ENCODE results near the gene CNIH2. TPM values are rescaled to one million over a fixed set of nuclear protein-coding genes. Genes with fewer than 3 reads are reported as not detected.

Gene CNIH2
- total and polyA plus RNA-seq, 8 donors, result 0.50 to 1.5 (median 0.80) TPM; not detected in 5

GRCh38 chr11:66240781-66241136, 37.2 kb upstream of the CNIH2 start:
- TF ChIP-seq POLR2AphosphoS5 (IDR thresholded peaks at IDR 0.05), result no peak
- TF ChIP-seq, protein P1, sequence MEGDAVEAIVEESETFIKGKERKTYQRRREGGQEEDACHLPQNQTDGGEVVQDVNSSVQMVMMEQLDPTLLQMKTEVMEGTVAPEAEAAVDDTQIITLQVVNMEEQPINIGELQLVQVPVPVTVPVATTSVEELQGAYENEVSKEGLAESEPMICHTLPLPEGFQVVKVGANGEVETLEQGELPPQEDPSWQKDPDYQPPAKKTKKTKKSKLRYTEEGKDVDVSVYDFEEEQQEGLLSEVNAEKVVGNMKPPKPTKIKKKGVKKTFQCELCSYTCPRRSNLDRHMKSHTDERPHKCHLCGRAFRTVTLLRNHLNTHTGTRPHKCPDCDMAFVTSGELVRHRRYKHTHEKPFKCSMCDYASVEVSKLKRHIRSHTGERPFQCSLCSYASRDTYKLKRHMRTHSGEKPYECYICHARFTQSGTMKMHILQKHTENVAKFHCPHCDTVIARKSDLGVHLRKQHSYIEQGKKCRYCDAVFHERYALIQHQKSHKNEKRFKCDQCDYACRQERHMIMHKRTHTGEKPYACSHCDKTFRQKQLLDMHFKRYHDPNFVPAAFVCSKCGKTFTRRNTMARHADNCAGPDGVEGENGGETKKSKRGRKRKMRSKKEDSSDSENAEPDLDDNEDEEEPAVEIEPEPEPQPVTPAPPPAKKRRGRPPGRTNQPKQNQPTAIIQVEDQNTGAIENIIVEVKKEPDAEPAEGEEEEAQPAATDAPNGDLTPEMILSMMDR (IDR thresholded peaks at IDR 0.05), result no peak
- TF ChIP-seq POLR2A (IDR thresholded peaks at IDR 0.05), result no peak
- no peak for TF ChIP-seq EP300 (IDR thresholded peaks at IDR 0.05)
- H3K36me3 ChIP-seq, result peaks cover 31 to 100% (median 99%) of the 10 kb centered on the region in 4 donors
- no peaks in the 10 kb centered on the region for H3K9me3 ChIP-seq
- intact Hi-C loops (cut with DNase I; ENCODE audit: low total_unique reads), result no loop called here
- no peak overlapping the region for H3K4me3 ChIP-seq
- WGBS, 5 donors, result 77 to 92% (median 90%) methylated on average over 9 of the region's 9 CpGs
- no peaks in the 10 kb centered on the region for H3K4me1 ChIP-seq
- DNase-seq, result no peak
- H3K27ac ChIP-seq, result no peak overlapping the region
- H3K27me3 ChIP-seq, result no peaks in the 10 kb centered on the region

DNA sequence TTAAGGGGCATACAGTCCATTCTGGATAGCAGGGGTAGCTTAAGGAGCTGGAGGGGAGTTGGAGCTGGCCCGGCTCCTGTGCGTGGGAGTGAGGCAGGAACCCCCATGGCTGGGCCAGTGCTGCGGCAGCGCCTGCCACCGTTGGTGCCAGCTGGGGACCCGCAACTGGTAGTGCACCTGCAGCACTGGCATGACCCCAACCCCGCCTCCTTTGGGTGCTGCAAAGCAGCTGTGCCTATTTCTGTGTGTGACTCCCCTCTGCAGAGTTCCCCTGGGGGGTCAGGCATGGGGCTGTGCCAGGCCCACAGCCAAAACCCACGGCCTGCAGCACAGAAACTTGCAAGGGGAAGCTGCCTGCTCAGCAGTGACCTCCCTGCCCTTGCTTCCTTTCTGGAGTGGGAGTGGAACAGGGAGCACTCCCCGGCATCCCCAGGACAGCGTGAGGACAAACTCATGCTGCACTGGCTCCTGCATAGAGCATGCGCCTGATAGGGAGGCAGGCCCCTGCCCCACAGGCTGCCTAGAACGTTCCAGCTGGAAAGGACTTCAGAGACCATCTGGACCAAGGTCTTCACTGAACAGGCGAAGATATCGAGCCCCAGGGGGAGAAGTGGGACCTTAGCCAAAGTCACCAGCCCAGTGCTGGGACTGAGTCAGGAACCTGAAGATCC, 35.7 kb upstream of the CNIH2 start:
- 66 to 88% (median 84%) methylated on average over 7 to 14 of the region's 14 CpGs for WGBS, 5 donors
- H3K9me3 ChIP-seq, result no peaks in the 10 kb centered on the region
- H3K36me3 ChIP-seq, result peaks cover 21 to 94% (median 91%) of the 10 kb centered on the region in 4 donors
- H3K4me3 ChIP-seq, result no peak overlapping the region
- no peak for TF ChIP-seq POLR2A (IDR thresholded peaks at IDR 0.05)
- TF ChIP-seq, protein P1 (IDR thresholded peaks at IDR 0.05), result no peak
- TF ChIP-seq EP300 (IDR thresholded peaks at IDR 0.05), result no peak
- intact Hi-C loops (cut with DNase I; ENCODE audit: low total_unique reads), result no loop called here
- H3K27ac ChIP-seq, result no peak overlapping the region
- H3K4me1 ChIP-seq, result no peaks in the 10 kb centered on the region
- no peaks in the 10 kb centered on the region for H3K27me3 ChIP-seq
- no peak for DNase-seq

DNA sequence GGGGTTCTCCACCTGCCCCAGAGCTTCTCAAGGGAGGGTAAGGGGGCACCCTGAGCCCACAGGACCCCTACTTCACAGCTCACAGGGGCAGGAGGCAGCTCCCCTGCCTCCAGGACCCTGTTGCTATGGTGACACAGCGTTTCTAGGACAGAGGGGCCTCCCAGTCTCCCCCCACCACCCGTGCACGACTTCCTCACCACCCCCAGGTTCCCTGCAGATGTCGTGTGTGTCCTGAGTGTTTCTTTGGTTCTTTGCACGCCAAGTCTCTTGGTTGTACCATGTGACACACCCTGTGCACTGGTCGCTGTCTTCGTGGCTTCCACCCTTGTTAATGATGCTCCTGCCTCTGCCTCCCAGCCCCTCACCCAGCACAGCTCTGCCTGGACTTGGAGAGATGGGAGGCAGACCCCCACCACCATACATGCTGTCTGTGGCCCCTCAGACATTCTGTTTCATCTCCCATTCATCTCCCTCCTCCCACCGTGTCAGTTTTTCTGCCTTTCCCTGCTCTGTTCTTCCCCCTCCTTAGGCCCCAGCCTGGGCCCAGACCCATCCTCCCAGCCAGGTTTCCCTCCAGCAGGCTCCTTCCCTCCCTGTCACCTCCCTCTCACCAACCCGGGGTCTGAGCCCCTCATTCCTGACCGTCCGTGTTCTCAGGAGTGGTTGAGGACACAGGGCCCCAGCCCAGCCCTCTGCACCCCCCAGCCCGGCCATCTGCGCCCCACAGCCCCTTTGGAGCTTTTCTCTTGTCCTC, 34.0 kb upstream of the CNIH2 start:
- Histone ChIP-seq H3K27me3 (no peaks in the 10 kb centered on the region), H3K36me3 (peaks cover 11 to 88% (median 83%) of the 10 kb centered on the region in 4 donors), H3K9me3 (no peaks in the 10 kb centered on the region), H3K27ac (no peak overlapping the region), H3K4me3 (no peak overlapping the region), H3K4me1 (no peaks in the 10 kb centered on the region)
- no peak for DNase-seq
- WGBS, 5 donors, result 78 to 87% (median 79%) methylated on average over 13 of the region's 13 CpGs
- TF ChIP-seq EP300 (IDR thresholded peaks at IDR 0.05) (no peak), POLR2A (IDR thresholded peaks at IDR 0.05) (no peak), POLR2AphosphoS5 (IDR thresholded peaks at IDR 0.05) (no peak)
- TF ChIP-seq, protein P1 (IDR thresholded peaks at IDR 0.05), result no peak
- intact Hi-C loops (cut with DNase I; ENCODE audit: low total_unique reads), result no loop called here

DNA sequence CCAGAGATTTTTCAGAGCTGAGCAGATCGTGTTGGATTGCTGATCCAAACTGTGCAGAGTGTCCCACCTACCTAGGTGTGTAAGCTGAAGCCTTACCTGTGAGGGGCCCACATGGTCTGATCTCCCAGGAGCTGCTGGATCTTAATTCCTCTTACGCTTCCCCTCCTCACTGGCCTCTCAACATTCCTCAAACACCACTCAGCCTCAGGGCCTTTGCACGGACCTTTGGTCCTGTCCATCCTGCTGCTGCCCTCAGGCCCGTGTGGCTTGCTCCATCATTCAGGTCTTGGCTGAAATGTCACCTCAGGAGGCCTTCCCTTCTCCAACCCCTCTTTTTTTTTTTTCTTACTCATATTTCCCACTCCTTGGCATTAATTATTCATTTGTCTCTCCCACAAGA, 30.7 kb upstream of the CNIH2 start:
- no peaks in the 10 kb centered on the region for H3K27me3 ChIP-seq
- no peak overlapping the region for H3K4me3 ChIP-seq
- no peak for DNase-seq
- no peak overlapping the region for H3K27ac ChIP-seq
- no peak for TF ChIP-seq POLR2A (IDR thresholded peaks at IDR 0.05)
- TF ChIP-seq POLR2AphosphoS5 (IDR thresholded peaks at IDR 0.05), result no peak
- TF ChIP-seq EP300 (IDR thresholded peaks at IDR 0.05), result no peak
- TF ChIP-seq, protein P1 (IDR thresholded peaks at IDR 0.05), result no peak
- H3K4me1 ChIP-seq, result no peaks in the 10 kb centered on the region
- no peaks in the 10 kb centered on the region for H3K9me3 ChIP-seq
- peaks cover 0 to 74% (median 65%) of the 10 kb centered on the region in 4 donors for H3K36me3 ChIP-seq
- WGBS, 5 donors, result 83 to 93% (median 91%) methylated on average over 4 of the region's 4 CpGs
- intact Hi-C loops (cut with DNase I; ENCODE audit: low total_unique reads), result no loop called here

Measured in stomach (tissue), 9 donors.